8988T (cell line): ENCODE data around the gene KLHDC7B.
"Not testable (repeated sequence)": the region's sequence is repeated elsewhere in the genome, so short reads cannot be mapped to it uniquely, and the experiment has no call there.

ENCODE experiments used
- DNase-seq: peaks from one replicate; pipeline ENCODE4 v3.0.0; 2011

Gene KLHDC7B

GRCh38 chr22:50529897-50530579, 15.7 kb upstream of the KLHDC7B start, which contains the start of gene TYMP:
Gene TYMP, minus strand, starts transcription at chr22:50530012. Its CDS starts 303 bp downstream, at chr22:50529709.
- DNase-seq = no peak

GRCh38 chr22:50530580-50530876, 15.2 kb upstream of the KLHDC7B start:
- DNase-seq = no peak

- no peak for DNase-seq
Observed at GRCh38 chr22:50530877-50531545, 14.7 kb upstream of the KLHDC7B start.

GRCh38 chr22:50531546-50531961, 14.1 kb upstream of the KLHDC7B start:
- DNase-seq = no peak

- DNase-seq = no peak
Observed at GRCh38 chr22:50531962-50532674, 13.6 kb upstream of the KLHDC7B start.

GRCh38 chr22:50532824-50533796, 12.6 kb upstream of the KLHDC7B start:
- DNase-seq = no peak

GRCh38 chr22:50533856-50534711, 11.6 kb upstream of the KLHDC7B start:
- not testable (repeated sequence) for DNase-seq

- DNase-seq = no peak
Observed at GRCh38 chr22:50535113-50535512, 10.6 kb upstream of the KLHDC7B start.

- no peak for DNase-seq
Observed at GRCh38 chr22:50536226-50536625, 9.5 kb upstream of the KLHDC7B start.

GRCh38 chr22:50537765-50538164, 7.9 kb upstream of the KLHDC7B start:
- no peak for DNase-seq

GRCh38 chr22:50540381-50540780, 5.3 kb upstream of the KLHDC7B start:
- DNase-seq = no peak

- not testable (repeated sequence) for DNase-seq
Observed at GRCh38 chr22:50541667-50542026, 4.1 kb upstream of the KLHDC7B start.

- no peak for DNase-seq
Observed at GRCh38 chr22:50542416-50542927, 3.2 kb upstream of the KLHDC7B start.

- no peak for DNase-seq
Observed at GRCh38 chr22:50544078-50544745, 1.5 kb upstream of the KLHDC7B start.

- no peak for DNase-seq
Observed at GRCh38 chr22:50544746-50545253, 899 bp upstream of the KLHDC7B start.

- DNase-seq = no peak
Observed at GRCh38 chr22:50546326-50547262, 895 bp downstream of the KLHDC7B start.

GRCh38 chr22:50547263-50547985, 1.7 kb downstream of the KLHDC7B start:
- DNase-seq = no peak

- no peak for DNase-seq
Observed at GRCh38 chr22:50548040-50548920, 2.6 kb downstream of the KLHDC7B start.
